ENCODE results near the gene PHC3.
"Not testable (repeated sequence)": the region's sequence is repeated elsewhere in the genome, so short reads cannot be mapped to it uniquely, and the experiment has no call there.

PHC3 gene

DNA sequence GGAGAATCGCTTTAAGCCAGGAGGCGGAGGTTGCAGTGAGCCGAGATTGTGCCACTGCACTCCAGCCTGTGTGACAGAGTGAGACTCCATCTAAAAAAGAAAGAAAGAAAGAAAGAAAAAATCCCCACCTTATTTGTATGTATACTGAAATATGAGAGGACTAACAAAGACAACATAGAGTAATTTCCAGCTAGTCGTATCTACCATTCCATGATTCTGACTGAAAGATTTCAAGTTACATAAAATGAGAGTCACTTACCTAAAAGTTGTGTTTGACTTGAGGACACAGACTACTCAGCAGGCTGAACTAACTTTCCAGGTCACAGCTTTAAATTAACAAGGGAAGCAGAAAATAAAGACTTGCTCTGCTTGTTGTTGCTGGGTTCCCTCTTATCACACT lies 21.9 kb upstream of the PHC3 start:
- Mint-ChIP-seq H3K9me3 (no peaks in the 10 kb centered on the region), H3K27ac (no peak overlapping the region), H3K27me3 (peaks cover 6% of the 10 kb centered on the region), H3K4me1 (no peaks in the 10 kb centered on the region), H3K36me3 (peaks cover 1% of the 10 kb centered on the region), H3K4me3 (no peak overlapping the region)

DNA sequence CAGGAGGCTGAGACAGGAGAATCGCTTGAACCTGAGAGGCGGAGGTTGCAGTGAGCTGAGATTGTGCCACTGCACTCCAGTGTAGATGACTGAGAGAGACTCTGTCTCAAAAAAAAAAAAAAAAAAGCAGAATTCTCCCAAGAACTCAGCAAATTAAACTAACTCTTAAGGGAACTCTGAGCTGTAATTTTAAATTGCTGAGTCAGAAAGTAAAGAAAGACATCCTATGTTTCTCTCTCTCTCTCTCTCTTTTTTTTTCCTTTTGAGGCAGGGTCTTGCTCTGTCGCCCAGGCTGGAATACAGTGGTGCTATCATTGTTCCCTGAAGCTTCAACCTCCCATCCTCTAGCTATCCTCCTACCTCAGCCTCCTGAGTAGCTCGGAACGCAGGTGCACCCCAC lies 20.0 kb upstream of the PHC3 start:
- peaks cover 1% of the 10 kb centered on the region for H3K36me3 Mint-ChIP-seq
- H3K27ac Mint-ChIP-seq: no peak overlapping the region
- peaks cover 6% of the 10 kb centered on the region for H3K27me3 Mint-ChIP-seq
- no peaks in the 10 kb centered on the region for H3K9me3 Mint-ChIP-seq
- H3K4me3 Mint-ChIP-seq: no peak overlapping the region
- no peaks in the 10 kb centered on the region for H3K4me1 Mint-ChIP-seq

DNA sequence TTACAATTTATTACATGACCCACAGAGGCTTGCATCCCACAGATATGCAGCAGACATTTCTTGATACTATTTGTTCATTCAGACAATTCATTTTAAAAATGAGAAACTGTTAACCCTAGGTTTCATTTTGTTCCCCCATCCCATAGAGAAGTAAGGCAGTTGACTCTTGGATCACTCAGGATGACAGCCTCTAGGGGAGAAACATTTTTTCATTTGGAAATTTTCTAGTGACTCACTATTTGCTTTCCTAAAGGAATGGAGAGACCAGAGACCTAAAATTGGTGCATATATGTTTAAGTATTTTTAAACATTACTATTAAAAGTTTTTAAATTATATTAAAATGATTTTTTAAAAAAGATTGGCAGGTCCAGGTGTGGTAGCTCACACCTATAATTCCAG lies 19.5 kb upstream of the PHC3 start:
- peaks cover 5% of the 10 kb centered on the region for H3K27me3 Mint-ChIP-seq
- H3K36me3 Mint-ChIP-seq: peaks cover 1% of the 10 kb centered on the region
- H3K9me3 Mint-ChIP-seq: no peaks in the 10 kb centered on the region
- no peak overlapping the region for H3K4me3 Mint-ChIP-seq
- no peak overlapping the region for H3K27ac Mint-ChIP-seq
- H3K4me1 Mint-ChIP-seq: no peaks in the 10 kb centered on the region

DNA sequence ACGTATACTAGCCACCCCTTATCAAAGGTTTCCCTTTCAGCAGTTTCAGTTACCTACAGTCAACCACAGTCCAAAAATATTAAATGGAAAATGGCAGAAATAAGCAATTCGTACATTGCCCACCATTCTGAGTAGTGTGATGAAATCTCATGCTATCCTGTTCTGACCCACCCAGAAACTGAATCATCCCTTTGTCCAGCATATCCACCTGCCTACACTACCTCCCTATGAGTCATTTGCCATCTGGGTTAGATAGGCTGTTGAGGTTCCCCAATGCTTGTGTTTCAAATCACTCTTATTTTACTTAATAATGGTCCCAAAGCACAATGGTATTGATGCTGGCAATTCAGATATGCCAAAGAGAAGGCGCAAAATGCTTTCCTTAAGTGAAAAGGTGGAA lies 15.3 kb upstream of the PHC3 start:
- no peaks in the 10 kb centered on the region for H3K27me3 Mint-ChIP-seq
- no peaks in the 10 kb centered on the region for H3K9me3 Mint-ChIP-seq
- no peaks in the 10 kb centered on the region for H3K4me1 Mint-ChIP-seq
- H3K27ac Mint-ChIP-seq: no peak overlapping the region
- no peaks in the 10 kb centered on the region for H3K36me3 Mint-ChIP-seq
- H3K4me3 Mint-ChIP-seq: no peak overlapping the region

DNA sequence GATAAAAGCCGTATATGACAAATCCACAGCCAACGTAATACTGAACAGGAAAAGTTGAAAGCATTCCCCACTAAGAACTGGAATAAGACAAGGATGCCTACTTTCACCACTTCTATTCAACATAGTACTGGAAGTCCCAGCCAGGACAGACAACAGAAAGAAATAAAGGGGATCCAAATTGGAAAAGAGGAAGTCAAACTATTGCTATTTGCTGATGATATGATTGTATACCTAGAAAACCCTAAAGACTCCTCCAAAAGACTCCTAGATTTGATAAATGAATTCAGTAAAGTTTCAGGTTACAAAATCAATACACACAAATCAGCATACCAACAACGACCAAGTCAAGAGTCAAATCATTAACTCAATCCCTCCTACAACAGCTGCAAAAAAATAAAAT lies 14.2 kb upstream of the PHC3 start:
- H3K9me3 Mint-ChIP-seq, H3K27ac Mint-ChIP-seq, H3K36me3 Mint-ChIP-seq, H3K4me3 Mint-ChIP-seq, H3K4me1 Mint-ChIP-seq, H3K27me3 Mint-ChIP-seq: not testable (repeated sequence)

DNA sequence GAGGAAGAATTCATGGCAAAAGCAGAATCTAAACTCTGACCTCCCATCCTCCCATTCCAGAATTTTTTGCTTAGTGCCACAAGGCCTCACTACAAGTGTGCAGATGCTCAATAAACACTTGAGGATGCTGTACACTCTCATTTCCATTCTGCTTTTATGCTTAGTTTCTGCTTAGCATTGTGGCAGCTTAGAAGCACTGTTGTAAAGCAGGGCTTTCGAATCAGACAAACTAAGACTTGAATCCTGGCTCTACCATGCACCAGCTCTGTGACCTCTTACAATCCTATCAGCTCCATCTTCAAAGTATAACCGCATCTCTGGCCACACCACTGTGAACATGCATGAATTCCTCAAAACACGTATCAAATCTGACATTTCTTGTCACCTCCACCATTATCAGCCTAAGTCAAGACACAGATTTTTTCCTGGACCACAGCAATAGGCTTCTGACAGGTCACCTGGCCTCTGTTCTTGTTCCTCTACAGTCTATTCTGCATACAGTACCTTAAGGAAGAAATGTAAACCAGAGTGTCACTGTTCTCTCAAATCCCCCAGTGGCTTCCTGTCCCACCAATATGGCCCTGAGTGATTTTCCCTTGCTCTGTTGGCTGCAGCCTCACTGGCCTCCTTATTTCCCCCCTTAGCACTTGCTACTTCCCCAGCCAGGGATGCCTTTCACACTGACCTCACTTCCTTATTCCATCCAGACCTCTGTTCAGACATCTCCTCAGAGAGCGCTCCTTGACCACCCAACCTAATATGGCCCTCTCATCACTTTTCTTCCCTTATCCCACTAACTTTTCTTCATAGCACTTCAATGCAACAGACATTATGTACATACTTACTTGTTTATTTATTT lies 8.1 kb upstream of the PHC3 start:
- Mint-ChIP-seq H3K27me3 (no peaks in the 10 kb centered on the region), H3K27ac (peak overlapping the region; percentile 3), H3K4me3 (no peak overlapping the region), H3K9me3 (no peaks in the 10 kb centered on the region), H3K36me3 (no peaks in the 10 kb centered on the region), H3K4me1 (peaks cover 14% of the 10 kb centered on the region)

DNA sequence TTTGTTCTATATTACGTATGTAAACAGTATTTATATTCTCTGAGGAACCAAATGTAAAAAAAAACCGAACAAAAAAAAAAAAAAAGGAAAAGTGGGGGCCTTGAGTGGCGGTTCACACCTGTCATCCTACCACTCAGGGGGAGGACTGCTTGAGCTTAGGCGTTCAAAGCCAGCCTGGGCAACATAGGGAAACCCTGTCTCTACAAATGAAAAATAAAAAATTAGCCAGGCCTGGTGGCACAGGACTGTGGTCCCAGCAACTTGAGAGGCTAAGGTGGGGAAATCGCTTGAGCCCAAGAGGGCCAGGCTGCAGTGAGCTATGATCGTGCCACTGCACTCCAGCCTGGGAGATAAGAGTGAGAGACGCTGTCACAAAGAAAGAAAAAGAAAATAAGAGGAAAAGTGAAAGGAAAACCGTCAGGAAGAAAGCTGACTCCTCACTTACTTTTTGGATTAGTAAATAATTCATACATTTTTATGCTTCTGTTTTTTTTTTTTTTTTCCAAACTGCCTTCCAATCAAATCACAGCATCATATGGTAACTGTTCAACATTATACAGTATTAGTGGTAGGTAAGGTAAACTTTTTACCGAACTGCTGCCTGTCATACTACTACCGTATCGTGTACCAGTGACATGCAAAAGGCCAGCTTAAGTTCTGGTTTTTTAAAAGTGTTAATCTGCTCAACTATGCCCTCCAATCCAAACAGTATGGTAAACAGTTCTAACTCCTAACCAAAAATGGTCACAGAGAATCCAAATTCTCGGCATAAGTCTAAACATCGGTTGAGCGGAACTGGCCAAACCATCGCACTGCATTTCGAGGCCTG lies 1.2 kb downstream of the PHC3 start:
- H3K27ac Mint-ChIP-seq: peak overlapping the region; percentile 98
- peak overlapping the region; percentile 97 for H3K4me3 Mint-ChIP-seq
- peaks cover 32% of the 10 kb centered on the region for H3K4me1 Mint-ChIP-seq
- H3K36me3 Mint-ChIP-seq: peaks cover 15% of the 10 kb centered on the region
- H3K9me3 Mint-ChIP-seq: no peaks in the 10 kb centered on the region
- H3K27me3 Mint-ChIP-seq: no peaks in the 10 kb centered on the region

DNA sequence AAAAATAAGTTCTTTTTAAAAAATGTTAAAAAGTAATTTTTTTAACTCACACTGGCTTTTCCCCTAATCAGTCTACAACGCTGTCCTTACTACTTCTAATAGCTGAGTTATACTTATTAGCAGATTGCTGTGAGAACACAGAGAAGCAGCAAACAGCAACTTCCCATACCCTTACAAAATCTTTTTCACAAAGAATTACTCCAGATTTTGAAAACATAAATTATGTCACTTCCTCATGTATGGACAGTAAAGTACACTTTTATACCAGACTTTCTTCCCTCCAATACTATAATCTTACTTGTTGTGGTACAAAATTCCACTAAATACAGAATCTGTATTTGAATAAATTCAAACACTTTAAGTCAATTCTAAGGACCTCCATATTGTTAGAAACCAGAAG lies 2.1 kb downstream of the PHC3 start:
- H3K27ac Mint-ChIP-seq: peak overlapping the region; percentile 98
- H3K27me3 Mint-ChIP-seq: no peaks in the 10 kb centered on the region
- H3K9me3 Mint-ChIP-seq: no peaks in the 10 kb centered on the region
- H3K4me3 Mint-ChIP-seq: peak overlapping the region; percentile 97
- peaks cover 40% of the 10 kb centered on the region for H3K4me1 Mint-ChIP-seq
- peaks cover 19% of the 10 kb centered on the region for H3K36me3 Mint-ChIP-seq

DNA sequence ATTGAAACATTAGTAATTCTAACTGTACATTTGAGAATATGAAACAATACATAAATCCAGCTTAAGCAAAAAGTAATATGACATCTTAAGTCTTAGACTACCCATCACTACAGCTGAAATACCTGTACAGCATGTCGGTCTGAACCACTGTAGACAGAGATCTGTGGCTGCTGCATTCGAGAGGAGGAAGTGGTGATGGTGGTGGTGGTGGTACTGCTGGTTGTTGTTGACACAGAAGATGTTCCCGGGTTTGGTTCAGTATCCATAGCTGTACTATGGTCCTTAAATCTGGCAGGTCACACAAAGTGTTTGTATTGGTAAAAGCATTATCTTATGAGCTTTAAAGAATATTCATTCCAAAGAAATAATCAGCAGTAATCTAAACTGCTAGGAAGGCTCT lies 2.9 kb downstream of the PHC3 start:
- Mint-ChIP-seq H3K27me3 (no peaks in the 10 kb centered on the region), H3K4me3 (peak overlapping the region; percentile 75), H3K36me3 (peaks cover 19% of the 10 kb centered on the region), H3K9me3 (no peaks in the 10 kb centered on the region), H3K27ac (peak overlapping the region; percentile 66), H3K4me1 (peaks cover 44% of the 10 kb centered on the region)

DNA sequence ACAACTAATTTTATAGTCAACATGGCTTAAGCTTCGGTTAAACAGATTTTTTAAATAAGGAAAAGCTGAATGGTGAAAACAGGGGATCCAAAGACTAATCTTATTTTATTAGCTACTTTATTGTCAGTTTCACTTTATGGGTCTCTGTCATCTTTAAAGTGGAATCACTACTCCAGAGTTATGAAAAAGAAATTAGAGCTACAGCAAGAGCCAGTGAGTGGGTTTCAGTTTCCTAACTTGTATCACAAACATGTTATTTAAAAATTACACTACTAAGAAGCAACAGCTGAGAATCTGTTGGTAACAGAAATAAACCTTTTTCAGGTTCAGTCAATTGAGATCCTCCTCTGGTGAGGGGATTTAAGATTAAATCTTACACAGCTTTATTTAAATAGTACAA lies 10.0 kb downstream of the PHC3 start:
- Mint-ChIP-seq H3K9me3 (no peaks in the 10 kb centered on the region), H3K27ac (peak overlapping the region; percentile 63), H3K36me3 (peaks cover 27% of the 10 kb centered on the region), H3K4me3 (peak overlapping the region; percentile 61), H3K4me1 (peaks cover 75% of the 10 kb centered on the region), H3K27me3 (no peaks in the 10 kb centered on the region)

DNA sequence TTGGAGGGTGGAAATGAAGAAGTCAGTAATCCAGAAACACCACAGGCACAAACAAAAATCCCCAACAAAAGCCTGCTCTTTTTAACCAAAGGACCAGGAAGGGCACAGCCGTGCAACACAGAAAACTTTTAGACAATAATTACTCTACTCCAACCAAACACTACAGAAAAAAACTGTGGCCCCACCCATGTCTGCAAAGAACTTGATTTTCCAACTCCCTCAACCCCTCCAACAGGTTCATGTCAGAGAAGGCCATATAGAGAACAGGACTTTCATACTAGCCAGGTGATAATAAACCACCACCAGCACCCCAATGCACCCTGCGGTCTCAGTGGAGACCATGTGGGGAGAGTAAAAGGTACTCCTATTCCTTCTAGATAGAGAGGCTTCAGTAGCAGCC lies 16.8 kb downstream of the PHC3 start:
- Mint-ChIP-seq H3K4me1 (peaks cover 72% of the 10 kb centered on the region), H3K27ac (peak overlapping the region; percentile 49), H3K36me3 (peaks cover 37% of the 10 kb centered on the region), H3K27me3 (no peaks in the 10 kb centered on the region), H3K4me3 (peak overlapping the region; percentile 47), H3K9me3 (no peaks in the 10 kb centered on the region)

DNA sequence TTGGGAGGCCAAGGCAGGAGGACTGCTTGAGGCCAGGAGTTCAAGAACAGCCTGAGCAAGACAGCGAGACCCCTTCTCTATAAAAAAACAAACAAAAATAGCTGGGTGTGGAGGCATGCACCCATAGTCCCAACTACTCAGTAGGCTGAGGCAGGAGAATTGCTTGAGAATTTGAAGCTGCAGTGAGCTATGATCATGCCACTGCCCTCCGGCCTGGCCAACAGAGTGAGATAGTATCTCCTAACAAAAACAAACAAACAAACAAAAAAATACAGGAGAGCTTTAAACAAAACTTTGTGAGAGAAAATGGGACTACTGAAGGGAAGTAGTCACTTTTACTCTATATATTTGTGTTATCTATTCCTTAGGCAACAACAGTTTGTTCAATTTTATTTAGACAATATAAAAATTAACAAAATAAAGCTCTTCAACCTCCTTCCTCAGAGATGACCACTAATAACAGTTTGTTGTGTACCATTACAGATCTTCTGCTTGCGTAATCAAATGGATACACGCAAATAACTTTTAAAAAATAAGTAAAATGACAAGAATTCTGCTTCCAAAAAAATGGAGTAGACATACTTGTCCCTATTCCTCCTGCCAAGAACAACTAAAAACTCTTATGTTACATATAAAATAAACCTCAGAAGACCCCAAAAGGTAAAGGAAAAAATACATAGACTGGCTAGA lies 17.4 kb downstream of the PHC3 start:
- Mint-ChIP-seq H3K4me1 (peaks cover 71% of the 10 kb centered on the region), H3K27ac (peak overlapping the region; percentile 49), H3K4me3 (no peak overlapping the region), H3K36me3 (peaks cover 37% of the 10 kb centered on the region), H3K27me3 (no peaks in the 10 kb centered on the region), H3K9me3 (no peaks in the 10 kb centered on the region)

DNA sequence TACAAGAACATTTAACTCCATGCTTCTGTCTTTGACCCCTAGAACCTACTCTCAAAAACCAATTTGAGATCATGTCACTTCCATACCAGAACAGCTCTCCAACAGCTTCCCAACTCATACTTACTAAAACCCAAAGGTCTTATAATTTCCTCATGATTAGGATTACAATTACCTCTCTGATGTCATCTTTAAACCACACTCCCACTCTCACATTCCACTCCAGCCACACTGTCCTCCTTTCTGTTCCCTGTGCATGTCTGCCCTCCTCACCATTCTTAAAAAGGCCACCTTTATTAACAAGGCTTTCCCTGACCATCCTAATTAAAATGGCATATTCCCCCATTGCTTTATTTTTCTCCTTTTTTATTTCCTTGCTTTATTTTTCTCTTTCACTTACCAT lies 18.9 kb downstream of the PHC3 start:
- H3K36me3 Mint-ChIP-seq: peaks cover 36% of the 10 kb centered on the region
- H3K27me3 Mint-ChIP-seq: no peaks in the 10 kb centered on the region
- H3K4me1 Mint-ChIP-seq: peaks cover 67% of the 10 kb centered on the region
- peak overlapping the region; percentile 91 for H3K27ac Mint-ChIP-seq
- H3K4me3 Mint-ChIP-seq: peak overlapping the region; percentile 30
- no peaks in the 10 kb centered on the region for H3K9me3 Mint-ChIP-seq

DNA sequence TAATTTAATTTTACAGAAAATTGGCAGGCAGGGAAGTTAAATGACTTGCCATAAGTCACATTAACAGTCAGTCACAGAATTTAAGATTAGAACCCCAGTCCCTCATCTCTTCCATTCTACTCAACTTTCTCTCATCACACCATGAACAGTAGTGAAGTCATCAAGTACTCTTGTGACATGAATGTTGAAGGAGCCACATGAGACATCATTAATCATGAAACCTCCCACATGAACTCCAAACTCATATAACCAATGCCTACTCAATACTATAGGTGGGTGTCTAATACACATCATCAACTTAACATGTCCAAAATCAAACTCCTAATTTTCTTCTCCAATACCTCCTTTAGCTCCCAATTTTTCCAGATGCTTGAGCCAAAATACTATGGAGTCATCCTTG lies 19.5 kb downstream of the PHC3 start:
- Mint-ChIP-seq H3K4me3 (peak overlapping the region; percentile 12), H3K27me3 (no peaks in the 10 kb centered on the region), H3K4me1 (peaks cover 70% of the 10 kb centered on the region), H3K9me3 (no peaks in the 10 kb centered on the region), H3K27ac (peak overlapping the region; percentile 91), H3K36me3 (peaks cover 36% of the 10 kb centered on the region)

DNA sequence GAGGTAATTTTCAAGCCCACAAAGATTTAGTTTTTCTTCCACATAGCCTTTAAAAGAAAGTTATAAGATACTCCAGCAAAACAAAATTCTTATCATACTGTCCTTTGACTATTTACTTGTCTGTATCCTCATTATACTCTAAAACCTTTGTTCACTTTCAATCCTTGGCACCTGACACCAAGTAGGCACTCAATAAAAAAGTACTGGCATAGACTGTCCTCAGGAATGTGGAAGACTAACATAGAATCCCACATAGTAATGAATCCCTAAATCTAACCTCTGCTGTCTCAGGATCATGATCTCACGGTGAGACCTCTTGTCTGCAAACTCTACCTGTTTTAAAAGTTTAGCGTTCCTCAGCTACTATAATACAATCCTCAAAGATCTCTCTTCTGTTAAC lies 21.6 kb downstream of the PHC3 start:
- H3K36me3 Mint-ChIP-seq: peaks cover 33% of the 10 kb centered on the region
- no peaks in the 10 kb centered on the region for H3K9me3 Mint-ChIP-seq
- peaks cover 73% of the 10 kb centered on the region for H3K4me1 Mint-ChIP-seq
- H3K27me3 Mint-ChIP-seq: no peaks in the 10 kb centered on the region
- peak overlapping the region; percentile 62 for H3K27ac Mint-ChIP-seq
- H3K4me3 Mint-ChIP-seq: peak overlapping the region; percentile 61

DNA sequence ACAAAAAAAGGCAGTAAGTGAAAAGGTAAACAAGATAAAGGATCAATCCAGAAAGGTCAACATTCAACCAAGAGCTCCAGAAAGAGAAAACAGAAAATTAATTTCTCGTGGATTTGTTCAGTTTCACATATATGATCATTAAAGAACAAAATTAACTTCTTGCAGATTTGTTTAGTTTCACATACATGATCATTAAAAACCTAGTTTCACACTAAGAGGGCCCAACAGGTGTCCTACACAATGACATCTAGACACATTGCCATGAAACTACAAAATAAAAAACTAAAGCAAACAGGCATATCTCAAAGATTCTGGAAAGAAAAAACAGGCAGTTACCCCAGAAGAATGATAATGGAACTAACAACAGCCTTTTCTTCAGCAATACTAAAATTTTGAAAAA lies 22.1 kb downstream of the PHC3 start:
- Mint-ChIP-seq H3K9me3 (no peaks in the 10 kb centered on the region), H3K27me3 (no peaks in the 10 kb centered on the region), H3K36me3 (peaks cover 31% of the 10 kb centered on the region), H3K27ac (peak overlapping the region; percentile 26), H3K4me1 (peaks cover 73% of the 10 kb centered on the region), H3K4me3 (no peak overlapping the region)
